Activated CD8-positive, alpha-beta memory T cell treated with anti-CD3 and anti-CD28 coated beads, Interleukin-2, amount 50 U/mL, for 24 hours (primary cell): ENCODE results near the gene CD209.
"Not testable (repeated sequence)": the region's sequence is repeated elsewhere in the genome, so short reads cannot be mapped to it uniquely, and the experiment has no call there.

Source experiments
- DNase-seq: peaks from one replicate; pipeline ENCODE4 v3.0.0-alpha.2; 2020; ENCODE audit errors: extremely low read depth

Gene CD209, protein sequence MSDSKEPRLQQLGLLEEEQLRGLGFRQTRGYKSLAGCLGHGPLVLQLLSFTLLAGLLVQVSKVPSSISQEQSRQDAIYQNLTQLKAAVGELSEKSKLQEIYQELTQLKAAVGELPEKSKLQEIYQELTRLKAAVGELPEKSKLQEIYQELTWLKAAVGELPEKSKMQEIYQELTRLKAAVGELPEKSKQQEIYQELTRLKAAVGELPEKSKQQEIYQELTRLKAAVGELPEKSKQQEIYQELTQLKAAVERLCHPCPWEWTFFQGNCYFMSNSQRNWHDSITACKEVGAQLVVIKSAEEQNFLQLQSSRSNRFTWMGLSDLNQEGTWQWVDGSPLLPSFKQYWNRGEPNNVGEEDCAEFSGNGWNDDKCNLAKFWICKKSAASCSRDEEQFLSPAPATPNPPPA

DNA sequence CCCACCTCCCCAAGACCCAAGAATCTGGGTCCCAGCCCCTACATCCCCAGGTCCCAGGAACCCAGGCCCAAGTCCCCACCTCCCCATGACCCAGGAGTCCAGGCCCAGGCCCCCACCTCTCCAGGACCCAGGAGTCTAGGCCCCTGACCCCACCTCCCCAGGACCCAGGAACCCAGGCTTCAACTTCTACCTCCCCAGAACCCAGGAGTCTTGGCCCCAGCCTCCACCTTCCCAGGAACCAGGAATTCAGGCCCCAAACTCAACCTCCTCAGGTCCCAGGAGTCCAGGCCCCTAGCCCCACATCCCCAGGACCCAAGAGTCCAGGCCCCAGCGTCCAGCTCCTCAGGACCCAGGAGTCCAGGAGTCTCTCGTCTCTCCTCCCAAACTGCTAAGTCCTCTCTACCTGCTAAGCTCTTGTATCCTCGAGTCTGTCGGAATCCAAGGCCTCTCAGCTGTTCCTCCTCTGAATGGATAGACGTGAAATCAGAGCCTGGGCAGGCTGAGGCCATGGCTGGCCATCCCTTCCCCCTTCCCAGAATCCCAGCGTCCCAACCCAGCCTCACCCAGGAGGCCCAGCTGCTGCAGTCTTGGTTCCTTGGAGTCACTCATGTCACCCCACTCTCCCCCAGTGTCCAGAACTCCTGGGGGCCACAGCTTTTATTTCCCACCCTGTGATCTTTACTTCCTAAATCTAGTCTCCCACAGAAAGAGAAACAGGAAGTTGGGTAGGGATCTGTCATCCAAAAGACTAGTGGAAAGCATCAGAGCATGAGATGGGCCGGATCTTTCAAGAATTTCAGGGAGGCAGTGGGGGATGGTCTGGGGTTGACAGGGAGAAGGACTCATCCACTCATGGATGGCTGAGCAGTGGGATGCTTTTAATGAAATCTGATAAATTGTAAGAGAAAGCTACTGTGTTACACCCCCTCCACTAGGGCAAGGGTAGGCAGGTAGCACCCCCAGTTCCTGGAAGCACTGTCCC, at the start of gene CD209:
TSS of gene CD209 (minus strand) at position 632 of the 982 bp plus-strand sequence. CDS start at position 609, 23 bp downstream.
- no peak for DNase-seq

DNA sequence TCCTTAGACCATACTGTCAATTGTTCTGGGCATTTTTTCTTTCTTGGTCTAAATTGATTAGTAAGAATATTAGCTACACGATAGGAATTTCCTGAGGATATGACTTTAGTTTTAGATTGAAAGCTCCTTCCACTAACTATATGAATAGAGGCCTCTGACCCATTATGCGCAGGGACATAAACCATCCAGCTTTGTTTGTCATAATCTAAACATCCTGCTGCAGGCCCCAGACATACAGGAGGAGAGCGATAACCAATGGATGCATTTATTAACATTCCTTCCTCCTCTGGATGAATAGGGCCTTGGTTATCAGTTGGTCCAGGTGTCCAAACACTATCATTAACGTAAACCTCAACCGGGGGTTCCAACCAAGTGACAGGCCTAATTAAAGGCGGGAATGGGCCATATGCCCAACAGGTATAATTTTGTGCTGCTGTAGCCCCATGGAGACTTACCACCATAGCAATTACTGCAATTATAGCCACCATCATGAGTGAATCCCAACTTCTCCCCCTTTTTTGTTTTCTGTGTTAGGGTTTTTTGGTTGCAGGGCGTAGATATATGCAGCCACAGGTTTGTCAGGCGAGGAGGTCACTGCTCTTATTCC, 48.3 kb upstream of the CD209 start:
- no peak for DNase-seq

DNA sequence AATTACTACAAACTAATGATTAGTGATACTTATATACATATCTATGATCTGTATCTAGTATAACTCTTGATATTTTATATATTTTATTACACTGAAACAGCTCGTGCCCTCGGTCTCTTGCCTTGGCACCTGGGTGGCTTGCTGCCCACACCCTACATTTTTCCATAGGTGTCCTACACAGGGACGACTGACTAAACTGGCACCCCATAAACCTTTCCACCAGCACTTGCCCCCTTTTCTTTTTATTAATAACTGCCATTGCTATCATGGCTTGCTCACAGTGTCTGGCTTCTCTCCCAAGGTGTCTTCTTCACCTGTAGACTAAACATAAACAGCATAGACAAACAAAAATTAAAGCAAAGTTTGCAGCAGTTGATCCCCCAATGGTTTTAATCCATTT, 46.2 kb upstream of the CD209 start:
- DNase-seq, result no peak

DNA sequence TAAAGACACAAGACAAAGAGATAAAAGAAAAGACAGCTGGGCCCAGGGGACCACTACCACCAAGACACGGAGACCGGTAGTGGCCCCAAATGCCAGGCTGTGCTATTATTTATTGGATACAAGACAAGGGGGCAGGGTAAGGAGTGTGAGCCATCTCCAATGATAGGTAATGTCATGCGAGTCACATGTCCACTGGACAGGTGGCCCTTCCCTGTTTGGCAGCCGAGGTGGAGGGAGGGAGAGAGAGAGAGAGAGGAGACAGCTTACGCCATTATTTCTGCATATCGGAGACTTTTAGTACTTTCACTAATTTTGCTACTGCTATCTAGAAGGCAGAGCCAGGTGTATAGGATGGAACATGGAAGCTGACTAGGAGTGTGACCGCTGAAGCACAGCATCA, 45.4 kb upstream of the CD209 start:
- DNase-seq, result not testable (repeated sequence)

DNA sequence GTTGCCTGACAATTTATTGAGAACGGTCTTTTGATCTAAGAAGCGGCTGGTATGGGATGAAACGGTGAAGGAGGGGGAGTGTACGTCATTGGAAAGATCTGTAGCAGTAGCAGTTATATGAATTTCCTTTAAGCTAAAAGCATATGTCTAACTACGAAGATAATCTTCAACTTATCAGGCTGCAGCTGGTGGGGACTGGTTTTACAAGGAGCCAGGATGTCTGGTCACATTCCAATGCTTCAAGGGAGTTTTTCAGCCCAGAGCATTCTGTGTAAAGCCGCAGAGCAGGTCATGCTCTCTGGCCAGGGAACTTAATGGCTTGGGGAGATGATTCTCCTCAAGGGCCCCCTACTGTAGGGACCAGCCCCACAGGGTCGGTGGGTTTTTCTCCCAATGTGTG, 44.9 kb upstream of the CD209 start:
- no peak for DNase-seq

DNA sequence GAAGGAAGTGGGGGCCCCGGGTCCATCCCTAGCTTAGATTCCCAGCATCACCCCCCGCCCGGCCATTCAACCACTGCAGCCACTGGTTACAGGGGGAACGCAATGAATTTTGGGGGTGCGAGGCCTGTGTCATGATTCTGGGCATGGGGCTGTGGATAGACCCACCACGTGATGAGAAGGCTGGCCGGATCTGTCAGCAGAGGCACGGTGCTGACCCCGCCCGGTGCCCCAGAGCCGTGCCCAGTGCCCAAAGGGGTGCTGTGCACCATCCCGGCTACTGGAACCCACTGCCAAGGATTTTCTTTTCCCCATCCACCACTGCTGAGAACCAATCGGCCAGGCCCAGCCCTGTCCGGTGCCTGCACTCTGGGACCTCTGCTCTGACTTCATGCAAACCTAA, 43.1 kb upstream of the CD209 start:
- no peak for DNase-seq

DNA sequence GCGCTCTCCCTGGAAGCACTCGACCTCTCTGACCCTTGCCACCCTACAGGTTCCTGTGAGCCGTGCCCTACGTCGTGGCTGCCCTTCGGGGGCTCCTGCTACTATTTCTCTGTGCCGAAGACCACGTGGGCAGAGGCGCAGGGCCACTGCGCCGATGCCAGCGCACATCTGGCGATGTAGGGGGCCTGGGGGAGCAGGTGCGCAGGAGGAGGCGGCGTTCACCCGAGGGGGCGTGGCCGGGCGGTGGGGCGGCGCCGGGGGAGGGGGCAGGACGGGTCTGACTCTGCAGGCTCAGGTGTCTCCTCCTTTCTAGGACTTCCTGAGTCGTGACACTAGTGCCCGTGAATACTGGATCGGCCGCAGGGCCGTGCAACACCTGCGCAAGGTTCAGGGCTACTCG, 42.1 kb upstream of the CD209 start:
- DNase-seq, result no peak

DNA sequence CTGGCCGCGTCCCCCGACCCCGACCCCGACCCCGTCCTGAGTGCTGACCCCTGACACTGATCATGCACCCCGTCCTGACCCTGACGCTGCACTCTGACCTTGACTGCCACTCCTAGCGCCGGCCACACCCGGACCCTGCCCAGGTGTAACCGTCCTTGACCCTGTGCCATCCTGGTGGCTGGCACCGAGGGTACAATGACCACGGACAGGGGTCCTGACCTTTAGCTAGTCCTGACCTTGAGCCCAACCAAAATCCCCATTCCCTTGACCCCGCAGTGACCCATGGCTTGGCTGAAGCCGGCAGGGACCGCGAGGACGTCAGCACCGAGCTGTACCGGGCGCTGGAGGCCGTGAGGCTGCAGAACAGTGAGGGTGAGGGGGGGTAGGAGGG, 41.6 kb upstream of the CD209 start:
- DNase-seq, result no peak

DNA sequence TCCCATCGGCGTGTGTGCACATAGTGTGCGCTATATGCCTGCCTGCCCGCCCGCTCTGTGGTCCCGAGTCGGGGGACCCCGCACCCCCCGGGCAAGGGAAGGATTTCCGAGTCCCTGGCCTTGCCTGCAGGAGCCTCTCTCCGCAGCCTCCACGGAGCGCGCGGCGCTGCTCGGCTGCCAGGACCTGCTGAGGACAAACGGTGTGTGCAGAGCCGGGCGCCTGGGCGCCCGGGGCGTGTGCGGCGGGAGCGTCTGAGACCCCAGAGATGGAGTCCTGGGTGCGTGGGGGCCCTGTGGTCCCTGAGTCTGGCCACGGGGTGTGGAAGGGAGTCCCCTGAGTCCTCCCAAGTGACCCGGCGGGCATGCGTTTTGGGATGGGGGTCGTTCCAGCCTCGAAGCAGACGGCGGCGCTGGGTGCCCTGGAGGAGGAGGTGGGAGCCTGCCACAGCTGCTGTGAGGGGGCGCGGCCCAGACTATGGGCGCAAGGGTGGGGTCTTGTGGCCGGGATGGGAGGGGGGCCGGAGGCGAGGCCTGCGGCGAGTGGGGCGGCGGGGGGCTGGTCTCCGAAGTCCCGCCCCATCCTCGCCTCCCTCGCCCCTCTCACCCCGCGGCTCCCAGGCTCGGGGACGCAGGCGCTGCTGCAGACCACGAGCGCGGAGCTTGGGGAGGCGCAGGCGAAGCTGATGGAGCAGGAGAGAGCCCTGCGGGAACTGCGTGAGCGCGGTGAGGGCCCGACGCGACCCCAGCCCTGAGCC, 41.0 kb upstream of the CD209 start:
- DNase-seq, result no peak

DNA sequence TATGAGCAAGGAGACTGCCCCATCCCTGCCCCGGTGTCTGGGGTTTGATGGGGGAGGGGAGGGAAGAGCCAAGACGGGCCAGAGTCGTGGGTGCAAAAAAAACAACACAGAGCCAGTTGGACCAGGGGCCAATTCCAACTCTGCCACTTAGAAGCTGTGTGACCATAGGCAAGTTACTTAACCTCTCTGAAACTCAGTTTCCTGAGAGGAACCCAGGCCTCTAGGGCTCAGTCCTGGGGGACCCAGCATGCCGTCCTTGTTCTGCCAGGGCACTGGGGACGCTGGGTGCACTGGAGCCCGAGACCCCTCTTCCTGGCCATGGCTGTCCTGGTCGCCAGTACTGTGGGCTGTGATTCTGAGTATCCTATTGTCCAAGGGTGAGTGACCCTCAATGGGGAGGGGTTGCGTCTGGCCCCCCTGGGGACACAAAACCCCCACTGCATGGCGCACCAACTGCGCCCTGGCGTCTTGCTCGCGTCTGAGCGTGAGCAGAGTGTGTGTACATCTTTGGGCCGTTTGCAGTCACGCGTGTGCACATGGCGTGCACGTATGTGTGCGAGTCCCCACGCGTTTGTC, 40.4 kb upstream of the CD209 start:
- DNase-seq, result no peak

DNA sequence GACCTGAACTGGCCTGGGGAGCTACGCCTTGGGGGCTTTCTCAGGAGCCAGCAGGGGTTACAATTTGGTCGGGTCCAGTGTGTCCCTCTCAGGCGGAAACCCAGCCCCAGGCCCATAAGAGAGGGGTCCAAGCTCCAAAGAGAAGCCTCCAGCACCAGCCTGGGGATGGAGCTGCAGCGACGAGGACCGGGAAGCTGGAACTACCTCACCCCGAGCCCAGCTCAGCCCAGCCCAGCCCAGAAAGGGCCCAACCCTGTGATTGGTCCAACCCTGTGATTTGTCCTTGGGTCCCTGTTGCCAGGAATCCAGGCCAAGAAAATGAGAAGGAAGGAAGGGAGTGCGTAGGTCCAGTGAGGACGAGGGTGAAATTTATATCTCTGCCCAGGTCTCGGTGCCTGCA, 39.8 kb upstream of the CD209 start:
- DNase-seq, result no peak

DNA sequence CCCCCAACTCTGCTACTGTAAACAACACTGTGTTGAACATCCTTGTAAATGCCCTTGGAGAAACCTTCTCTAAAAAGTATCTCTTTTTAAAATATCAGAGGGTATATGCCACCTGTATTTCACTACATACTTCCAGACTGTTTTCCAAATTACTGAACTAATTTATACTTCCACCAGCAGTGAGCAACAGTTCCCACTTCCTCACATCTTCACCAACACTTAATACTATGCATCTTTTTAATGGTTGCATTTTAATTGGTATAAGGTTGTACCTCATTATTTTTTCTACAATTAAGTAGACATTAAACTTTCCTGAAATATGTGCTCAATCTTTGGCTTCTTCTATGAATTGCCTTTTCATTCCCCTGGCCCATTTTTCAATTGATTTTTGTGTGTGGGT, 37.5 kb upstream of the CD209 start:
- no peak for DNase-seq

DNA sequence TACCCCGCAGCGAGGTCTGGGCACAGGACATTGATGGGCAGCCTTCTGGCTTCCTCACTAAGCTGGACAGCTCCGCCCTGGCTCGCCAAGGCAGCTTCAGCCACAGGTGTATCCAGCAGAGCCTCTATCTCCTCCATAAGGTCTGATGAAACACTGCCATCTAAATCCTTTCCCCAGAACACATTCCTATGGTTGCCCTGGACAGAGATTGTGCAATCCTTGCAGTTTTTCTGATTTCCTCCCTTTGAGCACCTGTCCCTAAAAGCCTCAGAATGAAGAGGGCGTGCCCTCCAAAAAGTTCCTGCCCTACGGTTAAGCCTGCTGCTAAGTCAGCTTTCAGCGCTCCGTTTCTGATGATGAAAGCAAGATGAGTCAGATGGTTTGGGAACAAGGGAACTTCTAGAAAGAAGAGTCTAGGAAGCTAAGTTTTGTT, 36.7 kb upstream of the CD209 start:
- DNase-seq, result no peak

DNA sequence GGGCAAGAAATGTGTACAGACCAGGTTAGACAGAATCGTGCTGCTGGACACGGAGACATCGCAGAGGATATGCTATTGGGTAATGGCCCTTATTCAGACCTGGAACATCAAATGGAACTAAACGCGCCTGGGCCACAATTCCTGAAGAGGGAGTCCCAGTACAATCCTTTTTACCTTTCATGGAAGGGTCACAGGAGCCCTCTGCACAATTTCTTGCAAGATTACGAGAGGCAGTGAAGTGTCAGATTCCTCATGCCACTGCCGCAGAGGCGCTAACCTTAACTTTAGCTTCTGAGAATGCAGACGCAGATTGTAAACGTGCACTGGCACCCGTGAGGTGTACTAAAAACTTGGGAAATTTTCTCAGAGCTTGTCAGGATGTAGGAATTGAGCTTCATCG, 33.8 kb upstream of the CD209 start:
- DNase-seq, result no peak

DNA sequence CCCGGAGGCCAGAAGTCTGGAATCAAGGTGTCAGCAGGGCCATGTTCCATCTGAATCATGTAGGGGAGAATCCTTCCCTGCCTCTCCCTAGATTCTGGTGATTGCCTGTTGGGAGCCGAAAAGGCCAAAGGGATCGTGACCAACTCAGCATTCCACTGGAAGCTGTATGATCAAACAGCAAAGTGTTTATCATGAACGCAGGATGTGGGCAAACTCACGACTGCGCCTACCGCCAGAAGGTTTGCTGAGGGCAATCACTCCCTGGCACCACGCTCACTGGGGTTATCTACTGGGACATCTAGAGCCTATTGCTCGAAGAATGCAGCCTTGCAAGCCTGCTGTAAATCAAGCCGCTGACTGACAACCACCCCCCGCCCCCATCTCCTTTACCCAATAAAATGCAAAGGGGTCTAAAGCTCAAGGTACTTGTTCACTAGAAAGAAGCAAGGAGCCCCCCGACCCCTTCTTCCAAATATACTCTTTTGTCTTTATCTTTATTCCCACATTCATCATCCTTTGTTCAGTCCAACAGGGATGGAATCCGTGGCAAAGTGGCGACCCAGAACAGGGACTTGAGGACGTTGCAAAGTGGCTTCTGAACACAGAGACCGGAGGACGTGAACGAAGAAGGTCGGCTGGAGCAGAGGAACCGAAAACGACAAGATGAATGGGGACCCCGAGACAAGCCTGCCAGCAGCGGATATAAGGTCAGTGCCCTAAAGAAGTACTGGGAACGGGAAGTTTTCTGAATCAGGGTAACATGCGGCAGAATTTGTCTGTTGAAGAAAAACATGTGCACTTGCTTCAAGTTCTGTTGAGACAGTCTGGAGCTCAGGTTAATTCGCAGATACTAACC, 32.5 kb upstream of the CD209 start:
- no peak for DNase-seq

DNA sequence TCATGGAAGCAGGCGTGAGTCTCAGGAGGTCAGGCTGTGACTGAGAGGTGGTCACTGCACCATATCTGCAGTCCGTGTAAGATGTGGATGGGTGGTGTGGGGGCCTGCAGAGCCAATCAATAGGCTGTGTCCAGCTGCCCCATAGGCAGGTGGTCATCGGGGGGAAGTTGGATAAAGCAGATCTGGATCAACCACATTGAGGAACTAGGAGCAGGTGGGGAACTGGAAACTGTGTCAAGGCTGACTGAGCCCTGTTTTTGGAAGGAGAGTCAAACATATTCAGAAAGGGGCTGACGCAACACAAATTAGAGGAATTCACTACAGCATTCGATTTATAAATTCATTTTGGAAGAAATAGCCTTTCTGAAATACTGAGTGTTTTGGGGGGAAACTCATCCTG, 30.7 kb upstream of the CD209 start:
- no peak for DNase-seq

DNA sequence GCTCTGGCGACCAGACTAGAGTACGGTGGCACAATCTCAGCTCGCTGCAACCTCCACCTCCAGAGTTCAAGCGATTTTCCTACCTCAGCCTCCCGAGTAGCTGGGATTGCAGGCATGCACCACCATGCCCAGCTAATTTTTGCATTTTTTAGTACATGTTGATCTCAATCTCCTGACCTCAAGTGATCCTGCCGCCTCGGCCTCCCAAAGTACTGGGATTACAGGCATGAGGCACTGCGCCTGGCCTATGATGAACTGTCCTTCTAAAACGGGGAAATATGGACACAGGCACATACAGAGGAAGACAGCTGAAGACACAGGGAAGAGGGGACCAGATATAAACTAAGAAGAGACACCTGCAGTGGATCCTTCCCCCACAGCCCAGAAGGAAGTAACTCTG, 28.4 kb upstream of the CD209 start:
- no peak for DNase-seq

DNA sequence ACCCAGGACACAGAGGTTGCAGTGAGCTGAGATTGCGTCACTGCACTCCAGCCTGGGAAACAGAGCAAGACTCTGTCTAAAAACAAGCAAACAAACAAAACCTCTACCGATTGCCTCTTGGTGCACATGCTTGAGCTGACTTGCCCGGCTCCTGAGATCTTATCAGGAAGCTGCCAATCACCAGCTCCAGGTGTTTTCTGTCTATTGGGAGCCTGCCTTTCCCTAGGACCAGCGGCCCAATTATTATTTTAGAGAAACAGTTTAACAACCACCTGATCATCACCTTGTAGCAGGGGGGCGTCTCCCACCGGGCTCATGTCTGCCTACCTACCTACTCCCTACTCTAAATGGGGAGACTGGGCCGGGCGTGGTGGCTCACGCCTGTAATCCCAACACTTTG, 26.5 kb upstream of the CD209 start:
- DNase-seq, result no peak

DNA sequence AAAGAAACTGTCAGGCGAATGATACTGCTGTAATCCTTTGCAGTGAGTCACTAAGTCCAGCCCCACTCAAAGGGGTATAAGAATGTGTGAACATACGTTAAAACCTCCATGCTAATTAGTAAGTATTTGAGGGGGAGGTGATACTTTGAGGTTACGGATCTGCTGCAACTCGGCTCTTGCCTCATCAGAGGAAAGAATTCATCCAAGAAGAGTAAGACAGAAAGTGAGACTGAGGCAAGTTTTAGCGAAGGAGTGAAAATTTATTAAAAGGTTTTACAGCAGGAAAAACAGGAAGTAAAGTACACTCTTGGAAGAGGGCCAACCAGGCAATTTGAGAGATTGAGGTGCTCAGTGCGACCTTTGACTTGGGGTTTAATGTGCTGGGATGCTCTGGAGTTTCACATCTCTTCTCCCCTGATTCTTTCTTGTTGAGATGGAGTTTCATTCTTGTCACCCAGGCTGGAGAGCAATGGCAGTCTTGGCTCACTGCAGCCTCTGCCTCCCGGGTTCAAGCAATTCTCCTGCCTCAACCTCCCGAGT, 25.5 kb upstream of the CD209 start:
- DNase-seq, result no peak

DNA sequence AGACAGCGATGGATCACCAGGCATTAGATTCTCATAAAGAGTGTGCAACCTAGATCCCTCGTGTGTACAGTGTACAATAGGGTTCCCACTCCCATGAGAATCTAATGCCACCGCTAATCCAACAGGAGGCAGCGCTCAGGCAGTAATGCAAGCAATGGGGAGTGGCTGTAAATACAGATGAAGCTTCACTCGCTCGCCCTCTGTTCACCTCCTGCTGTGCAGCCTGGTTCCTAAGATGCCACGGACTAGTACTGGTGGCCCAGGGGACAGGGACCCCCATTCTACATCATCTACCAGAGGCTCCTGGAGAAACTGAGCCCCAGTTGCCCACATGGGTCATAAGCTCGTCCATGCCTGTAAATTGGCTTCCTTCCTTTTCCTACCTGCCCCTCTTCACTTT, 23.7 kb upstream of the CD209 start:
- no peak for DNase-seq
